ENCODE measurements around the gene AP1S2. TPM values are rescaled to one million over a fixed set of nuclear protein-coding genes. Genes with fewer than 3 reads are reported as not detected.

The AP1S2 gene
- total and polyA plus RNA-seq, 2 experiments from 2014 or later, result 22.6 to 27.9 TPM

- no peak overlapping the region for H3K4me3 ChIP-seq
- no peaks in the 10 kb centered on the region for H3K27me3 ChIP-seq (replicated peaks; ENCODE audit: insufficient read depth)
- H3K9me3 ChIP-seq (ENCODE audit: low read depth), result no peaks in the 10 kb centered on the region
- H3K9me2 ChIP-seq (ENCODE audit: insufficient read depth), result no peaks in the 10 kb centered on the region
- H3F3A ChIP-seq (ENCODE audit: insufficient read depth), result no peaks in the 10 kb centered on the region
- no peak for DNase-seq
- H3K9ac ChIP-seq, result no peak overlapping the region
- no peaks in the 10 kb centered on the region for H3K79me2 ChIP-seq (ENCODE audit: insufficient read depth)
- TF ChIP-seq EZH2 (IDR thresholded peaks at IDR 0.05; ENCODE audit: insufficient read depth, poor library complexity, severe bottlenecking) (no peak), EZH2phosphoT487 (IDR thresholded peaks at IDR 0.05; ENCODE audit: insufficient read depth, low read depth) (no peak)
- H4K20me1 ChIP-seq (ENCODE audit: insufficient read depth), result no peaks in the 10 kb centered on the region
- H3K4me2 ChIP-seq (ENCODE audit: unreplicated experiment), result no peak overlapping the region
- in situ Hi-C loops (cut with MboI), result no loop called here
- H3K36me3 ChIP-seq (ENCODE audit: low read depth), result no peaks in the 10 kb centered on the region
- no peak overlapping the region for H2AFZ ChIP-seq
- no peak overlapping the region for H3K27ac ChIP-seq
- H3K4me1 ChIP-seq (ENCODE audit: insufficient read depth), result 0 out of 2 replicates have a peak, but pooled peaks cover 5% of the 10 kb centered on the region
Measured at GRCh38 chrX:15843960-15844359, 10.7 kb downstream of the AP1S2 start.

GRCh38 chrX:15841853-15842516, 12.6 kb downstream of the AP1S2 start:
- H3K27ac ChIP-seq, result no peak overlapping the region
- no peak overlapping the region for H3K4me3 ChIP-seq
- no peak overlapping the region for H3K9ac ChIP-seq
- H3K79me2 ChIP-seq (ENCODE audit: insufficient read depth), result no peaks in the 10 kb centered on the region
- DNase-seq, result no peak
- H3K9me3 ChIP-seq (ENCODE audit: low read depth), result no peaks in the 10 kb centered on the region
- no peaks in the 10 kb centered on the region for H3K27me3 ChIP-seq (replicated peaks; ENCODE audit: insufficient read depth)
- in situ Hi-C loops (cut with MboI), result no loop called here
- H4K20me1 ChIP-seq (ENCODE audit: insufficient read depth), result no peaks in the 10 kb centered on the region
- H3K9me2 ChIP-seq (ENCODE audit: insufficient read depth), result no peaks in the 10 kb centered on the region
- TF ChIP-seq EZH2phosphoT487 (IDR thresholded peaks at IDR 0.05; ENCODE audit: insufficient read depth, low read depth) (no peak), EZH2 (IDR thresholded peaks at IDR 0.05; ENCODE audit: insufficient read depth, poor library complexity, severe bottlenecking) (no peak)
- H3K4me2 ChIP-seq (ENCODE audit: unreplicated experiment), result no peak overlapping the region
- WGBS, 2 experiments (ENCODE audit: low coverage in 1 of 2, low lambda C conversion rate in 2 of 2, missing lambda C conversion rate in 2 of 2), result 60 to 61% methylated on average over 2 of the region's 2 CpGs
- H3F3A ChIP-seq (ENCODE audit: insufficient read depth), result no peaks in the 10 kb centered on the region
- H2AFZ ChIP-seq, result no peak overlapping the region
- no peaks in the 10 kb centered on the region for H3K36me3 ChIP-seq (ENCODE audit: low read depth)
- no peaks in the 10 kb centered on the region for H3K4me1 ChIP-seq (ENCODE audit: insufficient read depth)

GRCh38 chrX:15838017-15838416, 16.6 kb downstream of the AP1S2 start:
- H4K20me1 ChIP-seq (ENCODE audit: insufficient read depth), result no peaks in the 10 kb centered on the region
- H3K9ac ChIP-seq, result no peak overlapping the region
- H3K79me2 ChIP-seq (ENCODE audit: insufficient read depth), result no peaks in the 10 kb centered on the region
- H3F3A ChIP-seq (ENCODE audit: insufficient read depth), result no peaks in the 10 kb centered on the region
- in situ Hi-C loops (cut with MboI), result no loop called here
- no peak overlapping the region for H2AFZ ChIP-seq
- H3K9me3 ChIP-seq (ENCODE audit: low read depth), result no peaks in the 10 kb centered on the region
- no peak overlapping the region for H3K4me2 ChIP-seq (ENCODE audit: unreplicated experiment)
- H3K27ac ChIP-seq, result no peak overlapping the region
- H3K4me1 ChIP-seq (ENCODE audit: insufficient read depth), result no peaks in the 10 kb centered on the region
- DNase-seq, result no peak
- no peaks in the 10 kb centered on the region for H3K27me3 ChIP-seq (replicated peaks; ENCODE audit: insufficient read depth)
- WGBS, 2 experiments (ENCODE audit: low coverage in 1 of 2, low lambda C conversion rate in 2 of 2, missing lambda C conversion rate in 2 of 2), result 94 to 100% methylated on average over 3 of the region's 3 CpGs
- H3K4me3 ChIP-seq, result no peak overlapping the region
- TF ChIP-seq EZH2 (IDR thresholded peaks at IDR 0.05; ENCODE audit: insufficient read depth, poor library complexity, severe bottlenecking) (no peak), EZH2phosphoT487 (IDR thresholded peaks at IDR 0.05; ENCODE audit: insufficient read depth, low read depth) (no peak)
- no peaks in the 10 kb centered on the region for H3K36me3 ChIP-seq (ENCODE audit: low read depth)
- no peaks in the 10 kb centered on the region for H3K9me2 ChIP-seq (ENCODE audit: insufficient read depth)

DNA sequence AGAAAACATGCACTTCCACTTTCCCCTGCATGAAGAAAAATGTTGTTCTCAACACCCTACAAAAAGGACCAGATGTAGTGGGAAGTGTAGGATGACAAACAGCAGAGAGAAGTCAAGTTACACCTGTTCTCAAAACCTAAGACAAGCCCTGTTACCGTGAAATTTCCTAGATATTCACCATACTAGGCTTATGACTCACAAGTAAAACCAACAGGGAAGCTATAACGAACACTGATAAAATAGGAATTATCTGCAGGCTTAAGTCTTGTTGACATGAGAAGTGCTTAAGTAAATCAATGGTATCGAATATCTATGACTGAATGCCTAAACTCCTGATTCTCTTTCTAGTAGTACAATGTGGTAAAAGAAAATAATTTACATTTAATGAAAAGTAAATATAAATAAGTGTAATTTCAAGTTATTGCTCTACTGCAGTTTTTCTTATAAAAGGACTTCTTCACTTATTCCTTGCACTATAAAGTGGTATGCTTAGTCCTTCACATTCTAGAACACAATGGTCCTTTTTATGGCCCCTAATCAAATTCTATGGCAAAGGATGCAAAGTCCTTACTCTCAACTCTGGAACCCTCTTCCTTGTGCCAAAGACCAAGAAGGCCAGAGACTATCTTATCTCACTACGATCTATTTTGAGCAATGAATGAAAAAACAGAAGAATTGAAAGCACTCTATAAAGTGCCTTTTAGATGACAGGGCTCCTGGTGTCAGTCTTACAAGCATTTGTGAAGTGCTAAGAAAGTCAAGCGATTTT, 19.6 kb downstream of the AP1S2 start:
- in situ Hi-C loops (cut with MboI), result no loop called here

More for the DNA sequence above, 19.6 kb downstream of the AP1S2 start:
- H3K9me3 ChIP-seq (ENCODE audit: low read depth), result no peaks in the 10 kb centered on the region
- H3K4me3 ChIP-seq, result no peak overlapping the region
- no peak overlapping the region for H3K27ac ChIP-seq
- no peaks in the 10 kb centered on the region for H3K9me2 ChIP-seq (ENCODE audit: insufficient read depth)
- H3K4me1 ChIP-seq (ENCODE audit: insufficient read depth), result peaks cover 6% of the 10 kb centered on the region
- no peak overlapping the region for H3K9ac ChIP-seq
- DNase-seq, result no peak
- H3K36me3 ChIP-seq (ENCODE audit: low read depth), result no peaks in the 10 kb centered on the region
- 82% methylated on average over 5 of the region's 5 CpGs for WGBS, 2 experiments (ENCODE audit: low coverage in 1 of 2, low lambda C conversion rate in 2 of 2, missing lambda C conversion rate in 2 of 2)
- no peaks in the 10 kb centered on the region for H3K79me2 ChIP-seq (ENCODE audit: insufficient read depth)
- H3K4me2 ChIP-seq (ENCODE audit: unreplicated experiment), result no peak overlapping the region
- H4K20me1 ChIP-seq (ENCODE audit: insufficient read depth), result no peaks in the 10 kb centered on the region
- no peak overlapping the region for H2AFZ ChIP-seq
- H3K27me3 ChIP-seq (replicated peaks; ENCODE audit: insufficient read depth), result no peaks in the 10 kb centered on the region
- TF ChIP-seq EZH2phosphoT487 (IDR thresholded peaks at IDR 0.05; ENCODE audit: insufficient read depth, low read depth) (no peak), EZH2 (IDR thresholded peaks at IDR 0.05; ENCODE audit: insufficient read depth, poor library complexity, severe bottlenecking) (no peak)
- H3F3A ChIP-seq (ENCODE audit: insufficient read depth), result no peaks in the 10 kb centered on the region
